Measurements from ENCODE around the gene KRT24.

DNA sequence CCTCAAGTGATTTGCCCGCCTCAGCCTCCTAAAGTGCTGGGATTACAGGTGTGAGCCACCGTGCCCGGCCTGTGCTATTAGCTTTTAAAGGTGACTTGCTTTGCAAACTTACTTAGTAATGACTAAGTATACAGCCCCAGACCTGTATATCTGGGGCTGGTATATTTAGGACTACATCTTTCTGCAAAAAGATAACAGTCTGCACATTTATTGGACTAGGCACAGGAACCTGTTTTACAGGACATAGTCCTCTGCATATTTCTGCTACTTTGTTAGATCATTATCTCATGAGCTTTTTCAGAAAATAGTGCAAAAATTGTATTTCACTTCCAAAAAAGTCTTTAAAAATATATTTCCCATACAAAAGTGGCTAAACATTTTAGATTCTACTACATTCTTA is 1.3 kb downstream of the KRT24 start:
- TF ChIP-seq, protein P1, sequence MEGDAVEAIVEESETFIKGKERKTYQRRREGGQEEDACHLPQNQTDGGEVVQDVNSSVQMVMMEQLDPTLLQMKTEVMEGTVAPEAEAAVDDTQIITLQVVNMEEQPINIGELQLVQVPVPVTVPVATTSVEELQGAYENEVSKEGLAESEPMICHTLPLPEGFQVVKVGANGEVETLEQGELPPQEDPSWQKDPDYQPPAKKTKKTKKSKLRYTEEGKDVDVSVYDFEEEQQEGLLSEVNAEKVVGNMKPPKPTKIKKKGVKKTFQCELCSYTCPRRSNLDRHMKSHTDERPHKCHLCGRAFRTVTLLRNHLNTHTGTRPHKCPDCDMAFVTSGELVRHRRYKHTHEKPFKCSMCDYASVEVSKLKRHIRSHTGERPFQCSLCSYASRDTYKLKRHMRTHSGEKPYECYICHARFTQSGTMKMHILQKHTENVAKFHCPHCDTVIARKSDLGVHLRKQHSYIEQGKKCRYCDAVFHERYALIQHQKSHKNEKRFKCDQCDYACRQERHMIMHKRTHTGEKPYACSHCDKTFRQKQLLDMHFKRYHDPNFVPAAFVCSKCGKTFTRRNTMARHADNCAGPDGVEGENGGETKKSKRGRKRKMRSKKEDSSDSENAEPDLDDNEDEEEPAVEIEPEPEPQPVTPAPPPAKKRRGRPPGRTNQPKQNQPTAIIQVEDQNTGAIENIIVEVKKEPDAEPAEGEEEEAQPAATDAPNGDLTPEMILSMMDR (IDR thresholded peaks at IDR 0.05) = no peak
- TF ChIP-seq POLR2AphosphoS5 (IDR thresholded peaks at IDR 0.05) = no peak

Measured in transverse colon (tissue), 4 donors.